WTC11 (cell line): Measurements from ENCODE around the gene IL20. TPM values are rescaled to one million over a fixed set of nuclear protein-coding genes. Genes with fewer than 3 reads are reported as not detected.

Experiments used
- ATAC-seq: fragments of 200-7000 bp; cut with Tn5 transposase; 2 replicates; pipeline ENCODE4 v1.10.0; 2021; ENCODE audit warnings: mild to moderate bottlenecking, moderate library complexity
- CTCF ChIA-PET: fragments of 300-600 bp; sonication (Branson Sonifier 250); formaldehyde crosslinking; loops from one replicate; lab custom pipeline; 2021; ENCODE audit warnings: antibody characterized with exemption; lab: Charles Lee
- POLR2A ChIA-PET: fragments of 350-600 bp; sonication (Branson Sonifier 250); formaldehyde crosslinking; loops from one replicate; lab custom pipeline; 2021; ENCODE audit warnings: antibody characterized with exemption; lab: Charles Lee
- DNase-seq: peaks from one replicate; pipeline ENCODE4 v3.0.0; 2021; ENCODE audit warnings: low spot score
- H3K27ac Mint-ChIP-seq: 2 replicates; pipeline ENCODE4 v1.8.0; 2021; ENCODE audit warnings: mixed read lengths
- H3K27me3 Mint-ChIP-seq: 2 replicates; pipeline ENCODE4 v1.8.0; 2021; ENCODE audit warnings: low read depth, mild to moderate bottlenecking, moderate library complexity, mixed read lengths
- H3K36me3 Mint-ChIP-seq: 2 replicates; pipeline ENCODE4 v1.8.0; 2021; ENCODE audit warnings: mixed read lengths
- H3K4me1 Mint-ChIP-seq: 2 replicates; pipeline ENCODE4 v1.8.0; 2022; ENCODE audit warnings: mixed read lengths
- H3K4me3 Mint-ChIP-seq: 2 replicates; pipeline ENCODE4 v1.8.0; 2021; ENCODE audit warnings: mild to moderate bottlenecking, moderate library complexity, mixed read lengths
- H3K9me3 Mint-ChIP-seq: 2 replicates; pipeline ENCODE4 v1.8.0; 2021; ENCODE audit warnings: mixed read lengths
- ATF1 ChIP-seq: sonication (generic); formaldehyde crosslinking; IDR thresholded peaks from 2 replicates; pipeline ENCODE4 v1.8.1; 2023; ENCODE audit warnings: mild to moderate bottlenecking, moderate library complexity, missing genetic modification reagents
- FOXP1 ChIP-seq: sonication (generic); formaldehyde crosslinking; IDR thresholded peaks from 2 replicates; pipeline ENCODE4 v1.8.0; 2022; ENCODE audit warnings: missing genetic modification reagents, mild to moderate bottlenecking, moderate library complexity, borderline replicate concordance
- GRHL2 ChIP-seq: fragments of 250-450 bp; sonication (Bioruptor Pico); IDR thresholded peaks from 2 replicates; pipeline ENCODE4 v1.8.0; 2022; ENCODE audit warnings: mild to moderate bottlenecking, moderate library complexity; ENCODE audit not compliant: insufficient replicate concordance, severe bottlenecking
- JAZF1 ChIP-seq: fragments of 250-450 bp; sonication (Bioruptor Pico); IDR thresholded peaks from 2 replicates; pipeline ENCODE4 v1.9.0; 2021; ENCODE audit warnings: moderate library complexity, mild to moderate bottlenecking, inconsistent platforms
- KAT7 ChIP-seq: sonication (generic); formaldehyde crosslinking; IDR thresholded peaks from 2 replicates; pipeline ENCODE4 v1.8.1; 2023; ENCODE audit warnings: missing genetic modification reagents, mild to moderate bottlenecking, borderline replicate concordance
- MYBL2 ChIP-seq: sonication (generic); formaldehyde crosslinking; IDR thresholded peaks from 2 replicates; pipeline ENCODE4 v1.8.1; 2023; ENCODE audit warnings: mild to moderate bottlenecking, moderate library complexity, missing genetic modification reagents
- NFE2L1 ChIP-seq: sonication (generic); formaldehyde crosslinking; IDR thresholded peaks from 2 replicates; pipeline ENCODE4 v1.8.1; 2023; ENCODE audit warnings: missing genetic modification reagents
- PRRX2 ChIP-seq: fragments of 250-450 bp; sonication (Bioruptor Pico); IDR thresholded peaks from 2 replicates; pipeline ENCODE4 v1.8.0; 2021; ENCODE audit warnings: mild to moderate bottlenecking
- RORB ChIP-seq: fragments of 250-450 bp; sonication (Bioruptor Pico); IDR thresholded peaks from 2 replicates; pipeline ENCODE4 v1.9.0; 2021; ENCODE audit warnings: mild to moderate bottlenecking
- SMAD4 ChIP-seq: sonication (generic); formaldehyde crosslinking; IDR thresholded peaks from 2 replicates; pipeline ENCODE4 v1.8.0; 2022; ENCODE audit warnings: mild to moderate bottlenecking, missing genetic modification reagents
- SOX15 ChIP-seq: fragments of 250-450 bp; sonication (Bioruptor Pico); IDR thresholded peaks from 2 replicates; pipeline ENCODE4 v1.9.0; 2021; ENCODE audit warnings: mild to moderate bottlenecking
- SP1 ChIP-seq: sonication (generic); formaldehyde crosslinking; conservative IDR thresholded peaks from 2 replicates; pipeline ENCODE4 v1.8.1; 2022; ENCODE audit warnings: missing genetic modification reagents
- TEAD1 ChIP-seq: sonication (generic); formaldehyde crosslinking; IDR thresholded peaks from 2 replicates; pipeline ENCODE4 v1.8.0; 2022; ENCODE audit warnings: mild to moderate bottlenecking, missing genetic modification reagents
- ZNF138 ChIP-seq: sonication (generic); formaldehyde crosslinking; conservative IDR thresholded peaks from 2 replicates; pipeline ENCODE4 v1.8.1; 2022; ENCODE audit warnings: mild to moderate bottlenecking, moderate library complexity, missing genetic modification reagents
- ZNF263 ChIP-seq: sonication (generic); formaldehyde crosslinking; IDR thresholded peaks from 2 replicates; pipeline ENCODE4 v1.8.1; 2022; ENCODE audit warnings: low read depth, mild to moderate bottlenecking, moderate library complexity, missing genetic modification reagents
- ZNF317 ChIP-seq: sonication (generic); formaldehyde crosslinking; IDR thresholded peaks from 2 replicates; pipeline ENCODE4 v1.8.1; 2023; ENCODE audit warnings: low read depth, mild to moderate bottlenecking, moderate library complexity, missing genetic modification reagents, borderline replicate concordance
- ZNF396 ChIP-seq: fragments of 250-450 bp; sonication (Bioruptor Pico); IDR thresholded peaks from 2 replicates; pipeline ENCODE4 v1.8.0; 2021; ENCODE audit warnings: mild to moderate bottlenecking, moderate library complexity, borderline replicate concordance
- ZNF416 ChIP-seq: fragments of 250-450 bp; sonication (Bioruptor Pico); IDR thresholded peaks from 2 replicates; pipeline ENCODE4 v1.9.0; 2021; ENCODE audit warnings: mild to moderate bottlenecking, inconsistent platforms
- ZNF671 ChIP-seq: fragments of 250-450 bp; sonication (Bioruptor Pico); IDR thresholded peaks from 2 replicates; pipeline ENCODE4 v1.8.0; 2021; ENCODE audit warnings: mild to moderate bottlenecking
- total RNA-seq: library from RNA; stranded (reverse); gene quantifications from 3 replicates; pipeline ENCODE4 v1.2.3, GENCODE V29; 2021
- TF ChIP-seq, protein P1 (sequence below): sonication (generic); formaldehyde crosslinking; IDR thresholded peaks from 2 replicates; pipeline ENCODE4 v1.8.1; 2022; ENCODE audit warnings: mild to moderate bottlenecking, moderate library complexity, missing genetic modification reagents
- TF ChIP-seq, protein P2 (sequence below): fragments of 250-450 bp; sonication (Bioruptor Pico); IDR thresholded peaks from 2 replicates; pipeline ENCODE4 v2.1.2; 2022; ENCODE audit warnings: mild to moderate bottlenecking, moderate library complexity
- TF ChIP-seq, protein P3 (sequence below): sonication (generic); formaldehyde crosslinking; IDR thresholded peaks from 2 replicates; pipeline ENCODE4 v1.8.1; 2023; ENCODE audit warnings: mild to moderate bottlenecking, missing genetic modification reagents
- TF ChIP-seq, protein P4 (sequence below): sonication (generic); formaldehyde crosslinking; IDR thresholded peaks from 2 replicates; pipeline ENCODE4 v1.8.1; 2022; ENCODE audit warnings: mild to moderate bottlenecking, missing genetic modification reagents, moderate library complexity, borderline replicate concordance
- TF ChIP-seq, protein P5 (sequence below): sonication (generic); formaldehyde crosslinking; conservative IDR thresholded peaks from 2 replicates; pipeline ENCODE4 v1.8.1; 2022; ENCODE audit warnings: mild to moderate bottlenecking, missing genetic modification reagents
- TF ChIP-seq, protein P6 (sequence below): sonication (generic); formaldehyde crosslinking; IDR thresholded peaks from 2 replicates; pipeline ENCODE4 v1.8.1; 2022; ENCODE audit warnings: missing genetic modification reagents, borderline replicate concordance

The IL20 gene
- total RNA-seq, 1 experiment from 2014 or later, result not detected

DNA sequence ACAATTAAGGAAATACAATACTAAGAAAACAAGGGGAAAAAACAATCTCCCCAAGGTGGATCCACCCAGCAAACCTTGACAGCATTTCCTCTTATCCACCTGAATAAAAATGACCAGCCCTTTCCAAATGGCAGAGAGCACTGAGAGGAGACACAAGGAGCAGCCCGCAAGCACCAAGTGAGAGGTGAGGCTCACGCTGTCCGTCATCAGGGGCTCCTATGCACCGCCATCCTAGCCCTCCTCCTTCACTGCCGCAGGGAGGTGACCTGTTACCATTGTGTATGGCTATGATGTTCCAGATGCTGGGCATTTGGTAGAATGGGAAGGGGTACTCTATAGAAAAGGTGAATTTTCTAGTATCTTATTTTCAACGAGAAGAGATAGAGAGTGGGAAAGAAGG, 31.2 kb upstream of the IL20 start:
- Mint-ChIP-seq H3K4me1 (no peaks in the 10 kb centered on the region; the same call in none of the 2 replicates), H3K36me3 (no peaks in the 10 kb centered on the region), H3K27me3 (no peaks in the 10 kb centered on the region; the same call in 1 of the 2 replicates), H3K27ac (no peak overlapping the region), H3K9me3 (no peaks in the 10 kb centered on the region), H3K4me3 (no peak overlapping the region)
- peak; percentile 53; the same call in 1 of the 2 replicates for ATAC-seq
- no peak for TF ChIP-seq SMAD4 (CRISPR knock-in tag)
- TF ChIP-seq TEAD1 (CRISPR knock-in tag), result no peak
- TF ChIP-seq SOX15 (CRISPR knock-in tag), result no peak
- TF ChIP-seq, protein P1, sequence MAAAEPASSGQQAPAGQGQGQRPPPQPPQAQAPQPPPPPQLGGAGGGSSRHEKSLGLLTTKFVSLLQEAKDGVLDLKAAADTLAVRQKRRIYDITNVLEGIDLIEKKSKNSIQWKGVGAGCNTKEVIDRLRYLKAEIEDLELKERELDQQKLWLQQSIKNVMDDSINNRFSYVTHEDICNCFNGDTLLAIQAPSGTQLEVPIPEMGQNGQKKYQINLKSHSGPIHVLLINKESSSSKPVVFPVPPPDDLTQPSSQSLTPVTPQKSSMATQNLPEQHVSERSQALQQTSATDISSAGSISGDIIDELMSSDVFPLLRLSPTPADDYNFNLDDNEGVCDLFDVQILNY (CRISPR knock-in tag), result no peak
- no peak for TF ChIP-seq ZNF263 (CRISPR knock-in tag)
- TF ChIP-seq ZNF416, result no peak
- no peak for TF ChIP-seq ZNF138
- TF ChIP-seq, protein P2, sequence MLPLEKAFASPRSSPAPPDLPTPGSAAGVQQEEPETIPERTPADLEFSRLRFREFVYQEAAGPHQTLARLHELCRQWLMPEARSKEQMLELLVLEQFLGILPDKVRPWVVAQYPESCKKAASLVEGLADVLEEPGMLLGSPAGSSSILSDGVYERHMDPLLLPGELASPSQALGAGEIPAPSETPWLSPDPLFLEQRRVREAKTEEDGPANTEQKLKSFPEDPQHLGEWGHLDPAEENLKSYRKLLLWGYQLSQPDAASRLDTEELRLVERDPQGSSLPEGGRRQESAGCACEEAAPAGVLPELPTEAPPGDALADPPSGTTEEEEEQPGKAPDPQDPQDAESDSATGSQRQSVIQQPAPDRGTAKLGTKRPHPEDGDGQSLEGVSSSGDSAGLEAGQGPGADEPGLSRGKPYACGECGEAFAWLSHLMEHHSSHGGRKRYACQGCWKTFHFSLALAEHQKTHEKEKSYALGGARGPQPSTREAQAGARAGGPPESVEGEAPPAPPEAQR (CRISPR knock-in tag), result no peak
- no peak for TF ChIP-seq KAT7 (CRISPR knock-in tag)
- CTCF ChIA-PET, result interaction anchor here (1.3 to 1.6 kb wide), 2 partner anchors 75 to 148 kb away, joined by 3 to 4 read pairs; no protein-coding TSS in a partner anchor
- DNase-seq, result no peak
- POLR2A ChIA-PET, result no interaction called here

DNA sequence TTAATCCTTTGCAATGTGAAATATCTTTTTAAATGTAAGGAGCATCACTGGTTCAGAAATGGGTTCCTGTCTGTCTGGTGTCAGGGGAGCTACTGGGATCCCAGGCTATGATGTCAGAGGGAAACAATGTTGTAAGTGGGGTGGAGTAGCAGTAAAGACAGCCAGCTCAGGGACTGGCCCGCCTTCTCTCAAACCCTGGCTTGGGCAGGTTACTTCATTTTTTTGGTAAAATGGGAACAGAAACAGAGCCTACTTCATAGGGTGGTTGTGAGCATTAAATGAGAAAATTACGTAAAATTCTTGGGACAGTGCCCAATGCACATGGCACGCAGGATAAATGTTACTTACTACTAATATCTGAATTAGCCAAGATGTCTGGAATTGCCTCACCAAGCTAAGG, 30.7 kb upstream of the IL20 start:
- H3K4me3 Mint-ChIP-seq, result no peak overlapping the region
- no peak overlapping the region for H3K27ac Mint-ChIP-seq
- ChIA-PET POLR2A (interaction anchor here (0.7 kb wide), 1 partner anchor 20 kb away, joined by 9 read pairs; no protein-coding TSS in a partner anchor), CTCF (interaction anchor here (1.0 to 1.6 kb wide), 7 partner anchors 25 to 222 kb away, joined by 3 to 7 read pairs (median 4); partner anchors contain the start of gene EIF2D)
- ATAC-seq (no peak), DNase-seq (no peak)
- TF ChIP-seq ZNF396 (no peak), MYBL2 (CRISPR knock-in tag) (no peak), SP1 (CRISPR knock-in tag) (no peak), JAZF1 (CRISPR knock-in tag) (no peak)
- TF ChIP-seq, protein P3, sequence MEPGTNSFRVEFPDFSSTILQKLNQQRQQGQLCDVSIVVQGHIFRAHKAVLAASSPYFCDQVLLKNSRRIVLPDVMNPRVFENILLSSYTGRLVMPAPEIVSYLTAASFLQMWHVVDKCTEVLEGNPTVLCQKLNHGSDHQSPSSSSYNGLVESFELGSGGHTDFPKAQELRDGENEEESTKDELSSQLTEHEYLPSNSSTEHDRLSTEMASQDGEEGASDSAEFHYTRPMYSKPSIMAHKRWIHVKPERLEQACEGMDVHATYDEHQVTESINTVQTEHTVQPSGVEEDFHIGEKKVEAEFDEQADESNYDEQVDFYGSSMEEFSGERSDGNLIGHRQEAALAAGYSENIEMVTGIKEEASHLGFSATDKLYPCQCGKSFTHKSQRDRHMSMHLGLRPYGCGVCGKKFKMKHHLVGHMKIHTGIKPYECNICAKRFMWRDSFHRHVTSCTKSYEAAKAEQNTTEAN (CRISPR knock-in tag), result no peak
- no peaks in the 10 kb centered on the region for H3K9me3 Mint-ChIP-seq
- no peaks in the 10 kb centered on the region; the same call in 1 of the 2 replicates for H3K4me1 Mint-ChIP-seq
- no peaks in the 10 kb centered on the region; the same call in 1 of the 2 replicates for H3K27me3 Mint-ChIP-seq
- H3K36me3 Mint-ChIP-seq, result no peaks in the 10 kb centered on the region

DNA sequence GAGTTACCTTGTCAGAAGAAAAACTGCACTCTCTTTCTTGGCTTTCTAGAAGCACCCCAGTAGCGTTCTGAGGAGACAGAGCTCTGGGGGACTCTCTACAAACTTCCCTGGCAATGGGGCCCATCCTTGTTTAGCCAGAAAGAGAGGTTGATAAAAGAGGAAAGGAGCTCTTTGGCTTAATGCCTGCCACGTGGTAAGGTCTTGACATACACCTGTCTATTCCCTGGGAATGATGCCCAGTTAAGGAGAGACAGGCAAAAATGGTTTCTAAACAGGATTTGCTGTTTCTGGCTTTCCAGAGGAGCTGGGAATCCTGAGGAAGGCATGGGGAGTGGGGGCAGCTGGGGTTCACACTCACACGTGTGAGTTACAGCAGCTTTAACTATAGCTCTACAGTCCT, 30.2 kb upstream of the IL20 start:
- DNase-seq (no peak), ATAC-seq (no peak)
- Mint-ChIP-seq H3K27me3 (no peaks in the 10 kb centered on the region; the same call in 1 of the 2 replicates), H3K4me3 (no peak overlapping the region), H3K36me3 (no peaks in the 10 kb centered on the region)
- no peak for TF ChIP-seq ZNF671 (CRISPR knock-in tag)
- TF ChIP-seq GRHL2, result no peak
- no peak for TF ChIP-seq PRRX2
- no peak for TF ChIP-seq TEAD1 (CRISPR knock-in tag)
- TF ChIP-seq, protein P4, sequence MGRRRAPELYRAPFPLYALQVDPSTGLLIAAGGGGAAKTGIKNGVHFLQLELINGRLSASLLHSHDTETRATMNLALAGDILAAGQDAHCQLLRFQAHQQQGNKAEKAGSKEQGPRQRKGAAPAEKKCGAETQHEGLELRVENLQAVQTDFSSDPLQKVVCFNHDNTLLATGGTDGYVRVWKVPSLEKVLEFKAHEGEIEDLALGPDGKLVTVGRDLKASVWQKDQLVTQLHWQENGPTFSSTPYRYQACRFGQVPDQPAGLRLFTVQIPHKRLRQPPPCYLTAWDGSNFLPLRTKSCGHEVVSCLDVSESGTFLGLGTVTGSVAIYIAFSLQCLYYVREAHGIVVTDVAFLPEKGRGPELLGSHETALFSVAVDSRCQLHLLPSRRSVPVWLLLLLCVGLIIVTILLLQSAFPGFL (CRISPR knock-in tag), result no peak
- TF ChIP-seq KAT7 (CRISPR knock-in tag), result no peak
- TF ChIP-seq RORB, result no peak
- no peak for TF ChIP-seq NFE2L1
- TF ChIP-seq, protein P5, sequence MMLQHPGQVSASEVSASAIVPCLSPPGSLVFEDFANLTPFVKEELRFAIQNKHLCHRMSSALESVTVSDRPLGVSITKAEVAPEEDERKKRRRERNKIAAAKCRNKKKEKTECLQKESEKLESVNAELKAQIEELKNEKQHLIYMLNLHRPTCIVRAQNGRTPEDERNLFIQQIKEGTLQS (CRISPR knock-in tag), result no peak
- TF ChIP-seq, protein P6, sequence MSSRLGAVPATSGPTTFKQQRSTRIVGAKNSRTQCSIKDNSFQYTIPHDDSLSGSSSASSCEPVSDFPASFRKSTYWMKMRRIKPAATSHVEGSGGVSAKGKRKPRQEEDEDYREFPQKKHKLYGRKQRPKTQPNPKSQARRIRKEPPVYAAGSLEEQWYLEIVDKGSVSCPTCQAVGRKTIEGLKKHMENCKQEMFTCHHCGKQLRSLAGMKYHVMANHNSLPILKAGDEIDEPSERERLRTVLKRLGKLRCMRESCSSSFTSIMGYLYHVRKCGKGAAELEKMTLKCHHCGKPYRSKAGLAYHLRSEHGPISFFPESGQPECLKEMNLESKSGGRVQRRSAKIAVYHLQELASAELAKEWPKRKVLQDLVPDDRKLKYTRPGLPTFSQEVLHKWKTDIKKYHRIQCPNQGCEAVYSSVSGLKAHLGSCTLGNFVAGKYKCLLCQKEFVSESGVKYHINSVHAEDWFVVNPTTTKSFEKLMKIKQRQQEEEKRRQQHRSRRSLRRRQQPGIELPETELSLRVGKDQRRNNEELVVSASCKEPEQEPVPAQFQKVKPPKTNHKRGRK, result no peak
- no peak for TF ChIP-seq ATF1 (CRISPR knock-in tag)
- TF ChIP-seq ZNF317 (CRISPR knock-in tag), result no peak
- no peak for TF ChIP-seq FOXP1 (CRISPR knock-in tag)
- TF ChIP-seq, all 79 proteins: peak for 0
- POLR2A ChIA-PET, result interaction anchor here (0.7 kb wide), 1 partner anchor 20 kb away, joined by 9 read pairs; no protein-coding TSS in a partner anchor
- CTCF ChIA-PET, result interaction anchor here (1.0 to 1.6 kb wide), 8 partner anchors 25 to 223 kb away, joined by 3 to 7 read pairs (median 4); partner anchors contain the start of gene EIF2D
- H3K4me1 Mint-ChIP-seq, result no peaks in the 10 kb centered on the region; the same call in 1 of the 2 replicates
- no peaks in the 10 kb centered on the region for H3K9me3 Mint-ChIP-seq
- H3K27ac Mint-ChIP-seq, result no peak overlapping the region
